HG03039 (cell line): Measurements from ENCODE around the gene HHLA2.

Experiments used
- ATAC-seq: cut with Tn5 transposase; IDR thresholded peaks from one replicate; pipeline ENCODE4 v1.9.1; 2021; ENCODE audit warnings: mild to moderate bottlenecking, moderate library complexity; ENCODE audit not compliant: unreplicated experiment

HHLA2 gene

DNA sequence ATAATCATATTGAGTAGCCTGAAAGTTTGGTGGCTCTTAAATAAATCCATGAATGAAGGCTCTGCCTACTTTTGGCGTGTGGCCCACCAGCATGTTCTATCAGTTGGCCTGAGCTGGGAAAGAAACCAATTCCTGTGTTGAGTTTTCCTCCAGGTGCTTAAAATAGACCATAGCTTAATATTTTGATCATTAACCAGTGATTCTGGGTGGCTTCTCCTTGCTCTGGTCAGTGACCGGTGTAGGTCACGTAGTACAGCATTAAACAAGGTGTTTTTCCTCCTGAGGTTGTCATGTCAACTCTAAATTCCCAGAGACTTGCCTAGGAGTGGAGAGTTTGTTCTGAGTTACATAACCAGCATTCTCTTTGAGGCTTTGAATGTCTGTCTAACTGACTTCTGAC lies 1.3 kb downstream of the HHLA2 start:
- ATAC-seq, result no peak

DNA sequence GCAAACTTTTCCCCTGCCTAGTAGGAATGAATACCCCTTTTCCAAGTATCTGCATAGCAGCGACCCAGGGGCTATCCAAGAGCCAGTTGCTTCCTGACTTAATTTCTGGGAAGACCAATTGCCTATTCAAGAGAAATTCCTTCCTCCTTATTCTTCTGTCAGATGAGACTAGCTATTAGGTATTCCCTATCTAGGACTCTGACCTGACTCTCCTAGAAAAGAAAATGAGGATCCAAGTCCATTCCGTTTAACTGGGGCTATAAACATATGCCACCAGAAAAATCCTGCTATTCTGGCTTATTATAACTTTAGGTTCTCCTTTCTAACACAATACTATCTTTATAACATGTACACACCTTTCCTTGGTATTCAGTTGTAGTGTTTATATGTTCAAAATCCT lies 1.7 kb downstream of the HHLA2 start:
- no peak for ATAC-seq

- ATAC-seq, result no peak
These were observed 3.9 kb downstream of the HHLA2 start for GRCh38 chr3:108300103-108300849.

GRCh38 chr3:108301695-108302404 lies 5.5 kb downstream of the HHLA2 start:
- ATAC-seq, result no peak

DNA sequence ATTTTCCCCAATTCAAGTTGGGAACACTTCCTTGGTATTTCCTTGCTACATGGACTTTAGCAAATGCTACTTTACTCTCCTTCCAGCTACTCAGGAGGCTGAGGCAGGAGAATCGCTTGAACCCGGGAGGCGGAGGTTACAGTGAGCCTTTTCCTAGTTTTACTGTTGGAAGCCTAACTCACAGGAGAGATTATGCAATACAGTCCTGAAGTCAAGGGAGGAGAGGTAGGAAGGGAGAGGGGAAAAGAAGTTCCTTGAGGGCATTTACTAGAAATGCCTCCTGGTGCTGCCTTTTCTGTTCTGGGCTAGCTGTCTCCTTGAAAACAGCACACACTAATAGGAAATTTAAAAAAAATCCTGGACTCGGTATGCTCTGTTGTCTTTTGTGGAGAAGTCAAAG lies 6.2 kb downstream of the HHLA2 start:
- ATAC-seq, result no peak

- ATAC-seq, result no peak
These were observed 9.3 kb downstream of the HHLA2 start for GRCh38 chr3:108305484-108306172.

DNA sequence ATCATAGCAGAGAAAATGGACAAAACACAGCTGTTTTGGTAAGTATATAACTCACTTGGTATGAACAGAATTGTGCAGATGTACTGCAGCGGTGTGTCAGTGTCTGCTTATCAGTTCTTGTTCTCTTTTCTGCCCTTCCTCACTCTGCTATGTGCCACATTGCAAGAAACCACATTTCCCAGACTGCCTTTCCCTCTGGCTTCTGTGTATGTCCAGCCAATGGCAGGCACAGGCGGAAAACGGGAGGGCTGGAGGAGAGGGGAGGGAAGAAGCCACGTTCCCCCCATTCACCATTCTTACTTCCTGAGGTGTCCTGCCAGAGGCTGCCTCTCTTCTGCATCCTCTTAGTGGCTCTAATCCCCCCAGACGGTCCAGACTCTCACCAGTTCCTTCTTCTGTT lies 15.4 kb downstream of the HHLA2 start:
- no peak for ATAC-seq

DNA sequence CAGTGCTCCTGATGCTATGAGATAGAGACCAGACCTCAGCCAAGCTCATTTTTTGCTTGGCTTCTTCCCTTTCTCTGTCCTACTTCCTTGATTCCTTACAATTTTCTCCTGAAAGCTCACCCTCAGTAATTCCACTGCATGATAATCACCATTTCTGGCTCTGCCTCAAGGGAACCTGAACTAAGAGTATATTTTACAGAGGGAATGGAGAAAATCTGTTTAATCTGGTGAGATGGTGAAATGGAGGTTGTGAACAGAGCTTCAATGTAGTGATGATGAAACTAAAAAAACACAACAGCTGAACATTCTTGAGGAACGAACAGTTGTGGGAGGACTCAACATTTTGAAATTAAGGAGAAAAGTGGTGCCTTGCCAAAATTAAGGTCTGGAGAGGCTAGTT lies 16.3 kb downstream of the HHLA2 start:
- no peak for ATAC-seq

DNA sequence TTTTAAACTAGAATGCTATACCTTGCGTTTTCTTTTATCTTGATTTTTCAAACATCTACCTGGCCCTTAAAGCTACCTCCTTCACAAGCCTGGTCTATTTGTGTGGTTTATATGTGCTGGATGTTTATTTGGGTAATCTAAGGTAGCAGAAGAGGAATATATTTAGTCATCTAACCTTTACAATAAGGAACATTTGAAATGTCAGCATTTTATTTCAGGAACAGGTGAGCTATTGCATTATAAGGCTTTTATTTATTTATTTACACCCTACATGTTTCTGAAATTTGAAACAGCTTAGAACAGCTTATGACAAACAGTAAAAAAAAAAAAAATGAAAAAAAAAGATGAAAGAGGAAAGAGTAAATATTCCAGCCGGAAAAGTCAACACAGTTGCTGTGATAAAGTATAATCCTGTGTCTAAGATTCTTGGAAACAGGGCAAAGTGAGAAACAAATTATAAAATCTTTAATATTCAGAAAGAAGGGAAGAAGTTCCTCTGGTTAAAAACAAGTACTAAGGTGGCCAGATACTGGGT lies 19.5 kb downstream of the HHLA2 start:
- no peak for ATAC-seq

- no peak for ATAC-seq
These were observed 23.2 kb downstream of the HHLA2 start for GRCh38 chr3:108319428-108320082.

GRCh38 chr3:108320746-108321350 lies 24.5 kb downstream of the HHLA2 start:
- no peak for ATAC-seq

DNA sequence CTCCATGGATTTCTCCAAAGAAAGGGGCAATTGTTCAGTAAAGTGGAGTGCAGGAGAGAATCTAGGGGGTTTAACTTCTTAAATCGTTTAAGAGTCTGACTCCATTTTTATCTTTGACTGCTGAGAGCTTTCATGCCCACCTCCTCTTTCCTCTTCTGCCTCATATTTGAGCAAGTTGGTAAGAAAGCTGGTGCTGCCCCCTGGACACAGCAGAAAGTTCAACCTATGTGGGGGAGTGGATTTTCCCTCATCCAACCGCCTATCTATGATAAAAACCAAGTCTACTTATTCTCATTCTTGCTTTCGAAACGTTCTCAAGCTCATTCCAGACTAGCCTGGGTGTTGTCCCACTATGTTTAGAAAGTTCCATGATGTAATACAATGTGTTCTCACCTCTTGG lies 26.0 kb downstream of the HHLA2 start:
- ATAC-seq, result no peak

DNA sequence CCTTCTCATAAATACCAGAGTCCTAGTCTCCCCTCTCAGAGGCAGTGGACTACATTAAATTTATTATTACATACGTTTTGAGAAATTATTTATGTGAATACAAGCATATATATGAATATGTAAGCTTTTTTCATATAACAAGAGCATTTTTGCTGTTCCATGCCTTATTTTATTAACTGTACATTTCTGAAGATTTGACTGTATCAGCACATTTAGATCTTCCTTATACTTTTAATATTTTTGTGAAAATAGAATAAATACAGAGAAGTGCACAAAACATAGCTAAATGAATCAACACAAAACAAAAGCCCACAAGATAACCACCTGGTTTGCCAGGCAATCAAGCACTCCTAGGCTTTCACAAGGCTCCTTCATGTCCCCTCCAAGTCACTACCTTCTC lies 27.8 kb downstream of the HHLA2 start:
- no peak for ATAC-seq

DNA sequence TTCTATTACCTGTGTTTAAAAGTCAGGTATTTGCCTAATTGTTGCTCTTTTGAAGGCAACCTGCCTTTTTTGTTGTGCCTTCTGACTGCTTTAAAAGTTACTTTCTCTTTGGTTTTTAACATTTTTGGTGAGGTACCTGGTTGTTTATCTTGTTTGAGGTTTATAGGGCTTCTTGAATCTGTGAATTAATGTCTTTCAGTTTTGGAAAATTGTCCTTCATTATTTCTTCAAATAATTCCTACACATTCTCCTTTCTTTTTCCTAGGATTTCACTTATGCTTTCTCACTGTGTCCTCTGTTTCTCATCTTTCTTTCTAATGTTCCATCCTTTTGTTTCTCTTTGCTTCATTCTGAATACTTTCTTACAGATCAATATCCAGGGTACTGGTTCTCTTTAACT lies 30.8 kb downstream of the HHLA2 start:
- no peak for ATAC-seq

DNA sequence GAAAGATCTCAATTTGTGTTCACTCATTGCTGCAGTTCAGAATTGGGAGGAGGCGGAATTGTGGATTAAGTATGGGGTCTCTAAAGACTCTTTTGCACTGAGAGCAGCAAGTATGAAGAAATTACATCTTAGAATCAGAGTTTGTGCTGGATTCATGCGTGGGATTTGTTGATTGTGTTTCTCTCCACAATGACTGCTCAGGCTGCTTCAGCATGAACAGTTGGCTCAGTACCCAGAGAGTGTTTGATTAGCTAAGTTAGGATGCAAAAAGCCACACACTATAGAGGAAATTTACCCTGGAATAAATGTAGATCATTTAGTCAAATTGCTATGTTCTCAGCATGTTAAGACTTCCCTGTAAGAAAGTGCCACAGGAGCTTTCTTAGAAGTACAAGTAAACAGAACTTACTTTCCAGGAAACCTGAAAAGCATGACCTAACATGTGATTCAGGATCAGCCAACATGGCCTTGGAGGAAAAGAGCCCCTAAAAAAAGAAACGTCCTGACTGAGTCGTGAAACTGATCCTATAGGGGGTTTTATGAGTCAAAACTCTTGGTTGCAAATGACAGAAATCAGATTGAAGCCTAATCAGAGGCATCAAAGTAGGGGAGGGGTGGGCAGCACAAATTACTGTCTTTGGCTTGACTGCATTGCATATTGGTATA lies 32.6 kb downstream of the HHLA2 start:
- no peak for ATAC-seq

DNA sequence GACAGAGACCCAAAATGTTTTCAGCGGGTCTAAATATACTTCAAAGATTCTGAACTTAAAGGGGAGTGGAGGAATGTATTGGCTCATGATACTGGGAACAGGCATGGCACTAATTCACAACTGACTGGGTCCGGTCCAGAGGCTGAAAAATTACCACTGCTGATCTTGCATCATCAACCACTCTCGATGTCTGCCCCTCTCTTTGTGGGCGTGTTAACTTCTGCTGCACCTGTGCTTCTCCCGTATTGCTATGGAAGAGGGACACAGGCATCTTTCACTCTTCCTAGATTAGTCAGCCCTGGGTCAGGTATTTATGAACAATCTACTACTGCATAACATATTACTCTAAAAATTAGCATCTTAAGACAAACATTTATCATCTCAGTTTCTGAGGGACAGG lies 33.2 kb downstream of the HHLA2 start:
- no peak for ATAC-seq

DNA sequence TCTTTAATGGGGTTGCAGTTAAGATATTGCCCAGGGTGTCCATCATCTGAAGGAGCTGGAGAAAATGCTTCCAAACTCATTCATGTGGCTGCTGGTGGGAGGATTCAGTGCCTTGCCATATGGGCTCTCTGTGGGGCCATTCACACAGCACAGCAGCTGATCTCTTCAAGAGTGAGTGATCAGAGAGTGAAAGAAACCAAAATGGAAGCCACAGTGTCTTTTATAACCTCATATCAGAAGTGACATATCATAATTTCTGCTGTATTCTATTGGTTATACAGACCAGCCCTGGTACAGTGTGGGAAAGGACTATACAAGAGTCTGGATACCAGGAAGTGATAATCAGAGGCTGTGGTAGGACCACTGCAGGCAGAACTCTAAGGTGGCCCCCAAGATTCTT lies 33.6 kb downstream of the HHLA2 start:
- ATAC-seq, result no peak

DNA sequence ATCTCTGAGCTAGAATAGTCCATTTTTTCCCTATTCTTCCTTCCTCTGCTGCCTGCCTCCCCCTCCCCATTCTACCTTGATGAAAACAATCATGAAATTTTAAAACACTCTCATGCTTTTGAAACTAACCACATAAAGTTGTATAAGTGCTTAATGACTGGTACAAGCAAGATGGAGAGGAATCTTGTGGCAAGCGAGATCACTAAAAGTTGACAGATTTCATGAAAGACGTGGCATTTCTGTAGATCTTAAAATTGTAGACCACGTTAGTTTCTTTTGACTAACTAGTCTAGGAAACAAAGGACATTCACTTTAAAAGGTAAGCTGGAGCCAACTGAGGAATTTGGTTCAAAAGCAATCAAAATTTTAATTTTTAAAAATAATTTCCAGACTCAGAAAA lies 35.4 kb downstream of the HHLA2 start:
- no peak for ATAC-seq

DNA sequence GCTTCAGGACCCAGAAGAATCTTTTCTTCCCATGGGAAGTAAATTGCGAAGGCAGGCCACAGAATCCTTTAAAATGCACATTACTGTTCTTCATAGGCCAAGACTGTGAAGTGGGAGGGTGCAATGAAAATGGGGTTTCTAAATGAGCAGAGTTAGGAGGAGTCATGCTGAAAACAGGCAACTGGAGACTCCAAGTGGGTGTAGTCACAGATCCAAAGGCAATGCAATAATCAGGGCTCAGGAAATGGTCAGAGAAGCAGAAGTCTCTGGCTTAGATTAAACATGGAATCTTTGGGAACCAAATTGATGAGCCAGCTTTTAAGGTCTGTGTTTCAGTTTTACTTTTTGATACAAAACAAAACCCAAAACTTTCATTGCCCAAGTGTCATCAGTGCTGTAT lies 37.6 kb downstream of the HHLA2 start:
- ATAC-seq, result no peak

DNA sequence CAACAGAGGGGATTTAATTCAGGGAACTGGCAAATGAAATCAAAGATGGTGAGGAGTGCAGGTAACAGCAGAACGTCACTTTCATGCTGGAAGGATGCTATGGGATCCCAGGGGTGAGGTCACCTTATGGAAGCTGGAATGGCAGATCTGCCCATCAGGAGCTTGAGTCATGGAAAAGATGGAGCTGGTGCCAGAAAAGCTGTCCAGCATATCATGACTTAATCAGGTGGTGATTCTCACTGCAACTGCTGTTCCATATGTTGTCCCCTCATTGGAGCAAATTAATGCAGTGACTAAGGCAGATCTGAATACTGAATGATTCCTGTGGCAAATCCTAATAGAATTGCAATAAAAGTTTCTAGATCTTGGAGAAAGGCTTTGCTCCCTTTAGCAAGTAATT lies 38.4 kb downstream of the HHLA2 start:
- no peak for ATAC-seq
